H9 (cell line): ENCODE data around the gene USP47. TPM values are rescaled to one million over a fixed set of nuclear protein-coding genes. Genes with fewer than 3 reads are reported as not detected.

Experiments used
- DNase-seq: peaks from one replicate; pipeline ENCODE4 v3.0.0-alpha.2; 2017
- H2AFZ ChIP-seq: one replicate; pipeline ENCODE4 v1.6.1; 2013; ENCODE audit warnings: mild to moderate bottlenecking, low read length, control low read depth, moderate library complexity
- H2AK5ac ChIP-seq: 2 replicates; pipeline ENCODE4 v1.6.1; 2013; ENCODE audit warnings: low read length, control low read depth, mixed read lengths; ENCODE audit not compliant: insufficient read length
- H2BK120ac ChIP-seq: one replicate; pipeline ENCODE4 v1.6.1; 2013; ENCODE audit warnings: low read depth, mild to moderate bottlenecking, low read length, control low read depth, inconsistent platforms; ENCODE audit not compliant: poor library complexity, severe bottlenecking
- H2BK12ac ChIP-seq: 2 replicates; pipeline ENCODE4 v1.6.1; 2013; ENCODE audit warnings: low read length, control low read depth, mixed read lengths, low read depth; ENCODE audit not compliant: insufficient read length
- H2BK15ac ChIP-seq: 2 replicates; pipeline ENCODE4 v1.6.1; 2013; ENCODE audit warnings: low read depth, low read length, control low read depth
- H2BK20ac ChIP-seq: one replicate; pipeline ENCODE4 v1.6.1; 2013; ENCODE audit warnings: low read depth, mild to moderate bottlenecking, low read length, control low read depth, inconsistent platforms; ENCODE audit not compliant: poor library complexity, severe bottlenecking
- H2BK5ac ChIP-seq: 2 replicates; pipeline ENCODE4 v1.6.1; 2013; ENCODE audit warnings: low read length, control low read depth, mixed read lengths; ENCODE audit not compliant: insufficient read length
- H3K14ac ChIP-seq: 2 replicates; pipeline ENCODE4 v1.6.1; 2013; ENCODE audit warnings: low read length, control low read depth; ENCODE audit not compliant: insufficient read depth
- H3K18ac ChIP-seq: 2 replicates; pipeline ENCODE4 v1.6.1; 2013; ENCODE audit warnings: low read depth, mild to moderate bottlenecking, mixed read lengths, low read length, control low read depth; ENCODE audit not compliant: insufficient read length
- H3K23ac ChIP-seq: 2 replicates; pipeline ENCODE4 v1.6.1; 2013; ENCODE audit warnings: low read length, control low read depth, mixed read lengths, low read depth; ENCODE audit not compliant: insufficient read length
- H3K23me2 ChIP-seq: 2 replicates; pipeline ENCODE4 v1.6.1; 2013; ENCODE audit warnings: low read depth, mild to moderate bottlenecking, mixed read lengths, low read length, control low read depth; ENCODE audit not compliant: insufficient read length, poor library complexity, severe bottlenecking
- H3K27ac ChIP-seq: 2 replicates; pipeline ENCODE4 v1.5.1; 2013; ENCODE audit warnings: low read length, control low read depth, mixed read lengths, low read depth; ENCODE audit not compliant: insufficient read length
- H3K27me3 ChIP-seq: 2 replicates; pipeline ENCODE4 v1.6.1; 2013; ENCODE audit warnings: low read length, control low read depth, inconsistent platforms; ENCODE audit not compliant: insufficient read depth
- H3K4ac ChIP-seq: 2 replicates; pipeline ENCODE4 v1.6.1; 2013; ENCODE audit warnings: low read depth, mild to moderate bottlenecking, control low read depth, inconsistent platforms, low read length, moderate library complexity
- H3K4me1 ChIP-seq: 2 replicates; pipeline ENCODE4 v1.6.1; 2013; ENCODE audit warnings: low read length, control low read depth, inconsistent platforms; ENCODE audit not compliant: insufficient read depth
- H3K4me2 ChIP-seq: 2 replicates; pipeline ENCODE4 v1.6.1; 2013; ENCODE audit warnings: low read length, control low read depth, mixed read lengths; ENCODE audit not compliant: insufficient read length, insufficient read depth
- H3K56ac ChIP-seq: 2 replicates; pipeline ENCODE4 v1.6.1; 2013; ENCODE audit warnings: low read depth, mild to moderate bottlenecking, mixed read lengths, low read length, control low read depth; ENCODE audit not compliant: insufficient read length
- H3K79me1 ChIP-seq: 2 replicates; pipeline ENCODE4 v1.6.1; 2013; ENCODE audit warnings: low read depth, mild to moderate bottlenecking, moderate library complexity, low read length, control low read depth, inconsistent platforms; ENCODE audit not compliant: insufficient read depth, poor library complexity, severe bottlenecking
- H3K79me2 ChIP-seq: 2 replicates; pipeline ENCODE4 v1.6.1; 2013; ENCODE audit warnings: low read length, control low read depth, inconsistent platforms; ENCODE audit not compliant: insufficient read depth
- H3K9ac ChIP-seq: 2 replicates; pipeline ENCODE4 v1.6.1; 2013; ENCODE audit warnings: low read length, control low read depth, mixed read lengths; ENCODE audit not compliant: insufficient read length; ENCODE audit errors: extremely low read depth
- H3K9me3 ChIP-seq: one replicate; pipeline ENCODE4 v1.6.1; 2013; ENCODE audit warnings: low read depth, low read length, inconsistent platforms; ENCODE audit not compliant: control insufficient read depth
- H3T11ph ChIP-seq: one replicate; pipeline ENCODE4 v1.6.1; 2013; ENCODE audit warnings: mild to moderate bottlenecking, low read length, control low read depth, inconsistent platforms
- H4K20me1 ChIP-seq: one replicate; pipeline ENCODE4 v1.6.1; 2013; ENCODE audit not compliant: control insufficient read depth, insufficient read length, insufficient read depth
- H4K5ac ChIP-seq: 2 replicates; pipeline ENCODE4 v1.6.1; 2013; ENCODE audit warnings: low read depth, mild to moderate bottlenecking, mixed read lengths, low read length, control low read depth; ENCODE audit not compliant: insufficient read length
- H4K8ac ChIP-seq: replicated peaks from 2 replicates; pipeline ENCODE4 v1.6.1; 2013; ENCODE audit warnings: low read length, control low read depth, mixed read lengths, low read depth; ENCODE audit not compliant: insufficient read length
- H4K91ac ChIP-seq: 2 replicates; pipeline ENCODE4 v1.6.1; 2013; ENCODE audit warnings: low read depth, mild to moderate bottlenecking, moderate library complexity, mixed read lengths, low read length, control low read depth; ENCODE audit not compliant: insufficient read length
- H3K27ac Mint-ChIP-seq, 3 experiments: 2 replicates in 2 of 3; 3 replicates in 1 of 3; pipeline ENCODE4 v1.8.0; 2020 to 2021; ENCODE audit warnings: mixed read lengths in 3 of 3, mild to moderate bottlenecking in 1 of 3, moderate library complexity in 1 of 3
- H3K27me3 Mint-ChIP-seq: 2 replicates; pipeline ENCODE4 v1.8.0; 2021; ENCODE audit warnings: low read depth, mild to moderate bottlenecking, moderate library complexity, mixed read lengths
- H3K36me3 Mint-ChIP-seq, 3 experiments: 2 replicates in 2 of 3; 3 replicates in 1 of 3; pipeline ENCODE4 v1.8.0; 2020 to 2021; ENCODE audit warnings: low read depth in 3 of 3, mixed read lengths in 3 of 3; ENCODE audit not compliant: insufficient read depth in 1 of 3
- H3K4me1 Mint-ChIP-seq, 2 experiments: 2 replicates each; pipeline ENCODE4 v1.8.0; 2020; ENCODE audit warnings: mixed read lengths in 2 of 2
- H3K4me3 Mint-ChIP-seq, 2 experiments: 2 replicates in 1 of 2; 3 replicates in 1 of 2; pipeline ENCODE4 v1.8.0; 2020 to 2021; ENCODE audit warnings: mild to moderate bottlenecking in 2 of 2, mixed read lengths in 2 of 2, moderate library complexity in 1 of 2
- H3K9me3 Mint-ChIP-seq, 2 experiments: 2 replicates in 1 of 2; 3 replicates in 1 of 2; pipeline ENCODE4 v1.8.0; 2020; ENCODE audit warnings: mild to moderate bottlenecking in 2 of 2, mixed read lengths in 2 of 2, moderate library complexity in 1 of 2
- WGBS: extraction: QIAGEN DNeasy Blood & Tissue Kit; methylation state at CpG from one replicate; pipeline ENCODE4 v1.1.7; 2013; ENCODE audit warnings: missing lambda C conversion rate, low lambda C conversion rate, mixed read lengths; ENCODE audit not compliant: insufficient read length; ENCODE audit errors: extremely low coverage; 5-methylcytosine and 5-hydroxymethylcytosine counted together
- total RNA-seq: library from RNA; stranded (reverse); gene quantifications from 2 replicates; pipeline ENCODE4 v1.2.1, GENCODE V29; 2021
- TF ChIP-seq, protein P1 (sequence below): fragments of 200-600 bp; sonication (generic); conservative IDR thresholded peaks from 3 replicates; pipeline ENCODE4 v1.8.0; 2021; ENCODE audit warnings: antibody characterized with exemption, mild to moderate bottlenecking

The USP47 gene
- total RNA-seq, 1 experiment from 2014 or later: 26.7 TPM

DNA sequence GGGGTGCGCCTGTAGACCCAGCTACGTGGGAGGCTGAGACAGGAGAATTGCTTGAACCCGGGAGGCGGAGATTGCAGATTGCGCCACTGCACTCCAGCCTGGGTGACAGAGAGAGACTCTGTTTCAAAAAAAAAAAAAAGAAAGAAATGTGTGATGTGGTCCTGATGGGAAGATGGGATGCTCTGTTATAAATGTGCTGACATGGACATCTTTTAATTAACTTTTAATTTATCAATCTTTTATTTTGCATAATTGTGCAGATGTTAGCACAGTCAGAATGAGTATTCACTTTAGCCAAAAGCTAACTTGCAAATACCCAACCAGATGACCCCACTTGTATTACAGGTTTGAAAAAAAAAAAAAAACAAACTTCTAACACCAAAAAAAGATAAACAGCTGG, 23.8 kb upstream of the USP47 start:
- Mint-ChIP-seq H3K4me3 (no peak overlapping the region), H3K27ac (no peak overlapping the region), H3K36me3 (no peaks in the 10 kb centered on the region), H3K4me1 (no peaks in the 10 kb centered on the region), H3K9me3 (no peaks in the 10 kb centered on the region), H3K27me3 (no peaks in the 10 kb centered on the region; the same call in 1 of the 2 replicates)
- Histone ChIP-seq H3K4me2 (no peak overlapping the region), H2AFZ (no peak overlapping the region), H3K79me1 (no peaks in the 10 kb centered on the region), H3K14ac (no peak overlapping the region), H3K56ac (no peak overlapping the region), H3K79me2 (no peaks in the 10 kb centered on the region), H3K4me1 (no peaks in the 10 kb centered on the region), H3T11ph (no peak overlapping the region), H2BK15ac (no peak overlapping the region), H3K27me3 (no peaks in the 10 kb centered on the region), H2BK20ac (no peak overlapping the region), H4K5ac (no peak overlapping the region), H4K20me1 (no peaks in the 10 kb centered on the region), H2BK12ac (no peak overlapping the region), H3K4ac (no peak overlapping the region), H3K9me3 (no peaks in the 10 kb centered on the region), H4K91ac (no peak overlapping the region), H2BK5ac (no peak overlapping the region), H3K18ac (no peak overlapping the region), H2BK120ac (no peak overlapping the region), H2AK5ac (no peak overlapping the region), H3K27ac (no peak overlapping the region), H3K23ac (no peak overlapping the region), H3K23me2 (no peaks in the 10 kb centered on the region), H4K8ac (no peak overlapping the region), H3K9ac (no peak overlapping the region)
- WGBS: no CpG with 5 or more reads among the region's 5 CpGs
- DNase-seq: no peak
- TF ChIP-seq, protein P1, sequence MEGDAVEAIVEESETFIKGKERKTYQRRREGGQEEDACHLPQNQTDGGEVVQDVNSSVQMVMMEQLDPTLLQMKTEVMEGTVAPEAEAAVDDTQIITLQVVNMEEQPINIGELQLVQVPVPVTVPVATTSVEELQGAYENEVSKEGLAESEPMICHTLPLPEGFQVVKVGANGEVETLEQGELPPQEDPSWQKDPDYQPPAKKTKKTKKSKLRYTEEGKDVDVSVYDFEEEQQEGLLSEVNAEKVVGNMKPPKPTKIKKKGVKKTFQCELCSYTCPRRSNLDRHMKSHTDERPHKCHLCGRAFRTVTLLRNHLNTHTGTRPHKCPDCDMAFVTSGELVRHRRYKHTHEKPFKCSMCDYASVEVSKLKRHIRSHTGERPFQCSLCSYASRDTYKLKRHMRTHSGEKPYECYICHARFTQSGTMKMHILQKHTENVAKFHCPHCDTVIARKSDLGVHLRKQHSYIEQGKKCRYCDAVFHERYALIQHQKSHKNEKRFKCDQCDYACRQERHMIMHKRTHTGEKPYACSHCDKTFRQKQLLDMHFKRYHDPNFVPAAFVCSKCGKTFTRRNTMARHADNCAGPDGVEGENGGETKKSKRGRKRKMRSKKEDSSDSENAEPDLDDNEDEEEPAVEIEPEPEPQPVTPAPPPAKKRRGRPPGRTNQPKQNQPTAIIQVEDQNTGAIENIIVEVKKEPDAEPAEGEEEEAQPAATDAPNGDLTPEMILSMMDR: no peak
